K562 (cell line): ENCODE measurements around the gene HRCT1. TPM values are rescaled to one million over a fixed set of nuclear protein-coding genes. Genes with fewer than 3 reads are reported as not detected.

Experiments used
- ATAC-seq: fragments of 200-7000 bp; cut with Tn5 transposase; 3 replicates; pipeline ENCODE4 v1.9.1; 2020; ENCODE audit warnings: moderate library complexity
- BruUV-seq: library from RNA; stranded (reverse); fragments of 400-500 nt; replicated peaks from 2 replicates; lab custom pipeline; 2021; lab: Mats Ljungman, UMichigan
- CTCF ChIA-PET: fragments of 300-600 bp; formaldehyde crosslinking; extraction: SDS; loops from one replicate; lab custom pipeline; 2021; ENCODE audit warnings: low intra/inter-chr PET ratio; lab: Yijun Ruan, JAX
- POLR2A ChIA-PET: fragments of 300-600, 350-650 bp; sonication (Branson Sonifier 250); formaldehyde crosslinking; extraction: SDS; loops from one replicate; lab custom pipeline; 2021; ENCODE audit warnings: antibody characterized with exemption, inconsistent platforms; lab: Yijun Ruan, JAX
- DNase-seq, 4 experiments: peaks; one replicate each; pipeline versions ENCODE4 v3.0.0 to v3.0.0-alpha.2; 2011 to 2018; ENCODE audit warnings: low spot score in 3 of 4, mixed read lengths in 3 of 4; ENCODE audit errors: extremely low read depth in 1 of 4
- FAIRE-seq: peaks from 2 replicates; lab custom pipeline; 2011; peaks lifted over from hg19 to GRCh38; lab: Jason Lieb, UNC
- H2AFZ ChIP-seq: 2 replicates; pipeline ENCODE4 v1.6.0; 2011; ENCODE audit warnings: low read depth, low read length, control low read depth, inconsistent platforms
- H3K27ac ChIP-seq: fragments of 200-600 bp; 3 replicates; pipeline ENCODE4 v1.8.0; 2011; ENCODE audit warnings: low read depth, mild to moderate bottlenecking, control low read depth, inconsistent platforms, low read length, moderate library complexity, mixed read lengths; ENCODE audit errors: extremely low read depth
- H3K27me3 ChIP-seq, 2 experiments: fragments of 300-600 bp in 1 of 2; 2 replicates in 1 of 2; 3 replicates in 1 of 2; pipeline versions ENCODE4 v1.6.0 to v1.8.0; 2011; ENCODE audit warnings: inconsistent platforms in 2 of 2, low read length in 2 of 2, mild to moderate bottlenecking in 1 of 2, mixed read lengths in 1 of 2, moderate library complexity in 1 of 2; ENCODE audit not compliant: control insufficient read depth in 2 of 2, insufficient read depth in 2 of 2
- H3K36me3 ChIP-seq: fragments of 300-600 bp; 3 replicates; pipeline ENCODE4 v1.8.0; 2011; ENCODE audit warnings: mild to moderate bottlenecking, low read length, inconsistent platforms; ENCODE audit not compliant: control insufficient read depth, insufficient read depth
- H3K4me1 ChIP-seq, 2 experiments: fragments of 200-600 bp in 1 of 2; replicated peaks in 1 of 2; 2 replicates in 1 of 2; 3 replicates in 1 of 2; pipeline versions ENCODE4 v1.5.1 to v1.8.0; 2011; ENCODE audit warnings: inconsistent platforms in 2 of 2, low read length in 2 of 2, mild to moderate bottlenecking in 1 of 2, mixed read lengths in 1 of 2, moderate library complexity in 1 of 2; ENCODE audit not compliant: control insufficient read depth in 2 of 2, insufficient read depth in 2 of 2
- H3K4me2 ChIP-seq: 2 replicates; pipeline ENCODE4 v1.6.1; 2011; ENCODE audit warnings: low read length, control low read depth, inconsistent platforms, mixed read lengths; ENCODE audit not compliant: insufficient read depth
- H3K4me3 ChIP-seq: fragments of 200-600 bp; sonication (generic), shearing (Covaris generic); 2 replicates; pipeline ENCODE4 v1.5.1; 2016; ENCODE audit warnings: control low read depth, inconsistent platforms
- H3K79me2 ChIP-seq: fragments of 200-600 bp; 3 replicates; pipeline ENCODE4 v1.8.0; 2011; ENCODE audit warnings: low read length, inconsistent platforms; ENCODE audit not compliant: control insufficient read depth, insufficient read depth
- H3K9ac ChIP-seq, 2 experiments: 2 replicates each; pipeline versions ENCODE4 v1.6.0 to v1.6.1; 2011; ENCODE audit warnings: low read depth in 2 of 2, low read length in 2 of 2, control low read depth in 1 of 2, inconsistent platforms in 1 of 2, mild to moderate bottlenecking in 1 of 2, mixed read lengths in 1 of 2; ENCODE audit not compliant: insufficient read depth in 1 of 2
- H3K9me1 ChIP-seq: one replicate; pipeline ENCODE4 v1.6.0; 2011; ENCODE audit warnings: inconsistent platforms, mild to moderate bottlenecking, low read length, moderate library complexity; ENCODE audit not compliant: control insufficient read depth, insufficient read depth
- H3K9me3 ChIP-seq: replicated peaks from 2 replicates; pipeline ENCODE4 v1.5.1; 2011; ENCODE audit warnings: low read depth, low read length, inconsistent platforms; ENCODE audit not compliant: control insufficient read depth, insufficient read depth
- H4K20me1 ChIP-seq: replicated peaks from 2 replicates; pipeline ENCODE4 v1.6.1; 2011; ENCODE audit warnings: low read length, inconsistent platforms, mixed read lengths; ENCODE audit not compliant: control insufficient read depth, insufficient read depth
- CREB3L1 ChIP-seq: fragments of 450-650 bp; IDR thresholded peaks from 2 replicates; pipeline ENCODE4 v1.6.1; 2014; ENCODE audit warnings: low read depth, mild to moderate bottlenecking, moderate library complexity, borderline replicate concordance
- CTCF ChIP-seq, 3 experiments: IDR thresholded peaks in 2 of 3; conservative IDR thresholded peaks in 1 of 3; 2 replicates each; pipeline ENCODE4 v1.5.1; 2011 to 2012; ENCODE audit warnings: low read length in 3 of 3, mild to moderate bottlenecking in 3 of 3, control low read depth in 2 of 3, improper control_type of control experiment in 1 of 3, inconsistent platforms in 1 of 3, low read depth in 1 of 3, mixed read lengths in 1 of 3, moderate library complexity in 1 of 3; ENCODE audit not compliant: insufficient read depth in 2 of 3
- PRDM10 ChIP-seq: fragments of 450-650 bp; IDR thresholded peaks from 2 replicates; pipeline ENCODE4 v1.6.1; 2018; ENCODE audit not compliant: partially characterized antibody
- WGBS: fragments of 100-300 bp; shearing (Covaris generic); methylation state at CpG from one replicate; pipeline ENCODE4 v1.1.6; 2016; ENCODE audit warnings: low coverage, mixed read lengths; ENCODE audit not compliant: insufficient coverage; ENCODE audit errors: missing lambda C conversion rate; 5-methylcytosine and 5-hydroxymethylcytosine counted together
- in situ Hi-C: fragments of 300-500 bp; cut with MboI; formaldehyde crosslinking; loops from 4 replicates; pipeline ENCODE4 v1.15.0; 2018; ENCODE audit warnings: inconsistent platforms, mixed read lengths
- intact Hi-C: fragments of 100-400 bp; cut with micrococcal nuclease; formaldehyde crosslinking; loops from 2 replicates; pipeline ENCODE4 v1.14.2; 2022
- polyA plus RNA-seq, 8 experiments: library from polyadenylated mRNA; depleted of rRNA in 4 of 8; stranded (reverse) in 5 of 8; unstranded in 3 of 8; fragments of >200 nt; fragmentation: Nextera tagmentation in 2 of 8; fragmentation: Illumina TruSeq in 1 of 8; extraction: Ambion mirVana in 2 of 8; extraction: Trizol in 1 of 8; gene quantifications; 2 replicates each; pipeline versions ENCODE4 v1.2.1 to v1.2.3, GENCODE V29; 2011 to 2014; ENCODE audit warnings: inconsistent platforms in 1 of 8, missing spikeins in 1 of 8
- total RNA-seq, 7 experiments: library from RNA; depleted of rRNA in 6 of 7; stranded (reverse); fragments of >200 nt in 6 of 7; fragmentation: Illumina TruSeq in 2 of 7; extraction: Trizol in 2 of 7; gene quantifications; 2 replicates each; pipeline versions ENCODE4 v1.2.1 to v1.2.3, GENCODE V29; 2011 to 2021; ENCODE audit warnings: low replicate concordance in 1 of 7
- TF ChIP-seq, protein P1 (sequence below): sonication (generic); formaldehyde crosslinking; IDR thresholded peaks from 2 replicates; pipeline ENCODE4 v1.8.0; 2022; ENCODE audit warnings: missing genetic modification reagents, mild to moderate bottlenecking, borderline replicate concordance

The HRCT1 gene
- total and polyA plus RNA-seq, 9 of the 15 experiments (the other 6 are each of a cell fraction or from before 2014, with no cell fraction given): 0.40 TPM; not detected in 8

DNA sequence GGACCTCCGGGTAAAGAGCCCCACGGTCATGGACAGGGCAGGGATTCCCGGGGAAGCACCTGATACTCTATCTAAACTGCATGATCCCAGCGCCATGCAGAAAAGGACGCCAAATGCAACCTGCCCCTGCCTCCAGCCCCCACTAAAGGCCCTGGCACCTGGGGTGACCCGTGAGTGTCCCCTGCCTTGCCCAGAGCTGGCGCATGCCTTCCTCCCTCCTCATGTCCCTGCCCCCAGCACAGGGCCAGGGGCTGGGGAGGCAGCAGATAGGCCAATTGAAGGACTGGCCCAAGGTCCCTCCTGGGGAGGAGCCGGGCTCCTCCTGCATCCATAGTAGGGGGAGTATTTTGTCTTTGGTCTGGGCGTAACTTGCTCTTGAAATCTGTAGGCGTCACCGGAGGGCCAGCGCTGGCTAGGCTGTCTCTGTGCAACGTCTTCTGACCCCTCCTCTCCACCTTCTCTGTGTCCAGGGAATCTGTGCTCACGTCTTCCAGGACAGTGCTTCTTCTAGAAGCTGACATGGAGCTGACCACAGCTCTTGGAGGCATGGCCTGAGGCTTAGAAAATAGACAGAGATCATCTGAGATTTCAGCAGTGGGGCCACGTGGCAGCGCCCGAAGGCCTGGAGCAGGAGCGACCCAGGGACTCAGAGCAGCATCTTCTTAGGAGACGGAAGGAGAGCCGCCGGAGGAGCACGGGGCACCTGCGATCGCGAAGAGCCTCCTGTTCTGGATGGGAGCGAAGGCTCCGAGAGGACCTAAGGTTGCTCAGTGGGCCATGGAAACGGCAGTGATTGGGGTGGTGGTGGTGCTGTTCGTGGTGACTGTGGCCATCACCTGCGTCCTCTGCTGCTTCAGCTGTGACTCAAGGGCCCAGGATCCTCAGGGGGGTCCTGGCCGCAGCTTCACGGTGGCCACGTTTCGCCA lies 3.9 kb downstream of the HRCT1 start:
- ChIA-PET CTCF (interaction anchor here (0.5 to 0.8 kb wide), 3 partner anchors 26 to 154 kb away, joined by 3 read pairs; no protein-coding TSS in a partner anchor), POLR2A (no interaction called here)
- no peak overlapping the region for H2AFZ ChIP-seq
- no peak overlapping the region for H3K27ac ChIP-seq
- TF ChIP-seq PRDM10: peak; percentile 19
- TF ChIP-seq, protein P1, sequence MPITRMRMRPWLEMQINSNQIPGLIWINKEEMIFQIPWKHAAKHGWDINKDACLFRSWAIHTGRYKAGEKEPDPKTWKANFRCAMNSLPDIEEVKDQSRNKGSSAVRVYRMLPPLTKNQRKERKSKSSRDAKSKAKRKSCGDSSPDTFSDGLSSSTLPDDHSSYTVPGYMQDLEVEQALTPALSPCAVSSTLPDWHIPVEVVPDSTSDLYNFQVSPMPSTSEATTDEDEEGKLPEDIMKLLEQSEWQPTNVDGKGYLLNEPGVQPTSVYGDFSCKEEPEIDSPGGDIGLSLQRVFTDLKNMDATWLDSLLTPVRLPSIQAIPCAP: no peak
- peak in 1 of 3 experiments; percentile 11; a peak in 2 of 6 replicates for TF ChIP-seq CTCF (IDR thresholded peaks at IDR 0.05 in 2 of 3, conservative IDR thresholded peaks at IDR 0.05 in 1 of 3; ENCODE audit: insufficient read depth in 2 of 3, low read depth in 1 of 3, low read length in 3 of 3)
- TF ChIP-seq CREB3L1: no peak
- no peaks in the 10 kb centered on the region for H3K9me1 ChIP-seq
- in situ Hi-C loops: no loop called here
- BruUV-seq: no TSS peak
- H3K9ac ChIP-seq: peak overlapping the region in 1 of 2 experiments; percentile 9; a peak in 1 of 4 replicates
- no peaks in the 10 kb centered on the region for H3K27me3 ChIP-seq
- H3K4me1 ChIP-seq: peaks cover 19 to 56% of the 10 kb centered on the region in 2 experiments; a peak in 4 of 5 replicates
- H3K9me3 ChIP-seq: no peaks in the 10 kb centered on the region
- no peak for DNase-seq
- intact Hi-C loops: no loop called here
- no peaks in the 10 kb centered on the region for H3K36me3 ChIP-seq
- no peak overlapping the region for H3K4me3 ChIP-seq
- H3K4me2 ChIP-seq: no peak overlapping the region
- no peak for FAIRE-seq
- 77% methylated on average over 19 of the region's 34 CpGs for WGBS
- no peaks in the 10 kb centered on the region for H4K20me1 ChIP-seq
- peak; percentile 20; the same call in 1 of the 3 replicates for ATAC-seq
- H3K79me2 ChIP-seq: no peaks in the 10 kb centered on the region
